Fibroblast of villous mesenchyme (primary cell): ENCODE results near the gene WDR82. TPM values are rescaled to one million over a fixed set of nuclear protein-coding genes. Genes with fewer than 3 reads are reported as not detected.

Experiments
- DNase-seq: peaks from one replicate; pipeline ENCODE4 v3.0.0-alpha.2; 2010; ENCODE audit warnings: low read depth
- H3K4me3 ChIP-seq: 2 replicates; pipeline ENCODE4 v1.5.1; 2011; ENCODE audit warnings: low read depth, mild to moderate bottlenecking, low read length
- CTCF ChIP-seq: IDR thresholded peaks from 2 replicates; pipeline ENCODE4 v1.5.1; 2012; ENCODE audit warnings: low read depth, mild to moderate bottlenecking, low read length; ENCODE audit not compliant: insufficient read depth
- total RNA-seq: library from RNA; depleted of rRNA; stranded (reverse); fragments of >200 nt; gene quantifications from 2 replicates; pipeline ENCODE4 v1.2.3, GENCODE V29; 2012

The WDR82 gene
- total RNA-seq, 1 donor, result 68.2 TPM

- no peak for TF ChIP-seq CTCF
- no peak overlapping the region for H3K4me3 ChIP-seq
- no peak for DNase-seq
Observed at GRCh38 chr3:52256622-52257021, 21.8 kb downstream of the WDR82 start.

- no peak for TF ChIP-seq CTCF
- H3K4me3 ChIP-seq, result no peak overlapping the region
- DNase-seq, result no peak
Observed at GRCh38 chr3:52256159-52256558, 22.3 kb downstream of the WDR82 start.

GRCh38 chr3:52254608-52255007, 23.8 kb downstream of the WDR82 start:
- no peak for TF ChIP-seq CTCF

GRCh38 chr3:52253314-52254304, 24.8 kb downstream of the WDR82 start:
- no peak for DNase-seq
- no peak for TF ChIP-seq CTCF
- no peak overlapping the region for H3K4me3 ChIP-seq

More at GRCh38 chr3:52254608-52255007, 23.8 kb downstream of the WDR82 start:
- DNase-seq, result no peak
- H3K4me3 ChIP-seq, result no peak overlapping the region

- no peak for TF ChIP-seq CTCF
- no peak overlapping the region for H3K4me3 ChIP-seq
- DNase-seq, result no peak
Observed at GRCh38 chr3:52250122-52250521, 28.3 kb downstream of the WDR82 start.

- no peak for DNase-seq
- no peak overlapping the region for H3K4me3 ChIP-seq
- TF ChIP-seq CTCF, result no peak
Observed at GRCh38 chr3:52249683-52250082, 28.8 kb downstream of the WDR82 start.
